H9 (cell line): ENCODE data around the gene PCCA. TPM values are rescaled to one million over a fixed set of nuclear protein-coding genes. Genes with fewer than 3 reads are reported as not detected.

Source experiments
- DNase-seq: peaks from one replicate; pipeline ENCODE4 v3.0.0-alpha.2; 2017
- H2AFZ ChIP-seq: one replicate; pipeline ENCODE4 v1.6.1; 2013; ENCODE audit warnings: mild to moderate bottlenecking, low read length, control low read depth, moderate library complexity
- H2AK5ac ChIP-seq: 2 replicates; pipeline ENCODE4 v1.6.1; 2013; ENCODE audit warnings: low read length, control low read depth, mixed read lengths; ENCODE audit not compliant: insufficient read length
- H2BK120ac ChIP-seq: one replicate; pipeline ENCODE4 v1.6.1; 2013; ENCODE audit warnings: low read depth, mild to moderate bottlenecking, low read length, control low read depth, inconsistent platforms; ENCODE audit not compliant: poor library complexity, severe bottlenecking
- H2BK12ac ChIP-seq: 2 replicates; pipeline ENCODE4 v1.6.1; 2013; ENCODE audit warnings: low read length, control low read depth, mixed read lengths, low read depth; ENCODE audit not compliant: insufficient read length
- H2BK15ac ChIP-seq: 2 replicates; pipeline ENCODE4 v1.6.1; 2013; ENCODE audit warnings: low read depth, low read length, control low read depth
- H2BK20ac ChIP-seq: one replicate; pipeline ENCODE4 v1.6.1; 2013; ENCODE audit warnings: low read depth, mild to moderate bottlenecking, low read length, control low read depth, inconsistent platforms; ENCODE audit not compliant: poor library complexity, severe bottlenecking
- H2BK5ac ChIP-seq: 2 replicates; pipeline ENCODE4 v1.6.1; 2013; ENCODE audit warnings: low read length, control low read depth, mixed read lengths; ENCODE audit not compliant: insufficient read length
- H3K14ac ChIP-seq: 2 replicates; pipeline ENCODE4 v1.6.1; 2013; ENCODE audit warnings: low read length, control low read depth; ENCODE audit not compliant: insufficient read depth
- H3K18ac ChIP-seq: 2 replicates; pipeline ENCODE4 v1.6.1; 2013; ENCODE audit warnings: low read depth, mild to moderate bottlenecking, mixed read lengths, low read length, control low read depth; ENCODE audit not compliant: insufficient read length
- H3K23ac ChIP-seq: 2 replicates; pipeline ENCODE4 v1.6.1; 2013; ENCODE audit warnings: low read length, control low read depth, mixed read lengths, low read depth; ENCODE audit not compliant: insufficient read length
- H3K23me2 ChIP-seq: 2 replicates; pipeline ENCODE4 v1.6.1; 2013; ENCODE audit warnings: low read depth, mild to moderate bottlenecking, mixed read lengths, low read length, control low read depth; ENCODE audit not compliant: insufficient read length, poor library complexity, severe bottlenecking
- H3K27ac ChIP-seq: 2 replicates; pipeline ENCODE4 v1.5.1; 2013; ENCODE audit warnings: low read length, control low read depth, mixed read lengths, low read depth; ENCODE audit not compliant: insufficient read length
- H3K27me3 ChIP-seq: 2 replicates; pipeline ENCODE4 v1.6.1; 2013; ENCODE audit warnings: low read length, control low read depth, inconsistent platforms; ENCODE audit not compliant: insufficient read depth
- H3K4ac ChIP-seq: 2 replicates; pipeline ENCODE4 v1.6.1; 2013; ENCODE audit warnings: low read depth, mild to moderate bottlenecking, control low read depth, inconsistent platforms, low read length, moderate library complexity
- H3K4me1 ChIP-seq: 2 replicates; pipeline ENCODE4 v1.6.1; 2013; ENCODE audit warnings: low read length, control low read depth, inconsistent platforms; ENCODE audit not compliant: insufficient read depth
- H3K4me2 ChIP-seq: 2 replicates; pipeline ENCODE4 v1.6.1; 2013; ENCODE audit warnings: low read length, control low read depth, mixed read lengths; ENCODE audit not compliant: insufficient read length, insufficient read depth
- H3K56ac ChIP-seq: 2 replicates; pipeline ENCODE4 v1.6.1; 2013; ENCODE audit warnings: low read depth, mild to moderate bottlenecking, mixed read lengths, low read length, control low read depth; ENCODE audit not compliant: insufficient read length
- H3K79me1 ChIP-seq: 2 replicates; pipeline ENCODE4 v1.6.1; 2013; ENCODE audit warnings: low read depth, mild to moderate bottlenecking, moderate library complexity, low read length, control low read depth, inconsistent platforms; ENCODE audit not compliant: insufficient read depth, poor library complexity, severe bottlenecking
- H3K79me2 ChIP-seq: 2 replicates; pipeline ENCODE4 v1.6.1; 2013; ENCODE audit warnings: low read length, control low read depth, inconsistent platforms; ENCODE audit not compliant: insufficient read depth
- H3K9ac ChIP-seq: 2 replicates; pipeline ENCODE4 v1.6.1; 2013; ENCODE audit warnings: low read length, control low read depth, mixed read lengths; ENCODE audit not compliant: insufficient read length; ENCODE audit errors: extremely low read depth
- H3K9me3 ChIP-seq: one replicate; pipeline ENCODE4 v1.6.1; 2013; ENCODE audit warnings: low read depth, low read length, inconsistent platforms; ENCODE audit not compliant: control insufficient read depth
- H3T11ph ChIP-seq: one replicate; pipeline ENCODE4 v1.6.1; 2013; ENCODE audit warnings: mild to moderate bottlenecking, low read length, control low read depth, inconsistent platforms
- H4K20me1 ChIP-seq: one replicate; pipeline ENCODE4 v1.6.1; 2013; ENCODE audit not compliant: control insufficient read depth, insufficient read length, insufficient read depth
- H4K5ac ChIP-seq: 2 replicates; pipeline ENCODE4 v1.6.1; 2013; ENCODE audit warnings: low read depth, mild to moderate bottlenecking, mixed read lengths, low read length, control low read depth; ENCODE audit not compliant: insufficient read length
- H4K8ac ChIP-seq: replicated peaks from 2 replicates; pipeline ENCODE4 v1.6.1; 2013; ENCODE audit warnings: low read length, control low read depth, mixed read lengths, low read depth; ENCODE audit not compliant: insufficient read length
- H4K91ac ChIP-seq: 2 replicates; pipeline ENCODE4 v1.6.1; 2013; ENCODE audit warnings: low read depth, mild to moderate bottlenecking, moderate library complexity, mixed read lengths, low read length, control low read depth; ENCODE audit not compliant: insufficient read length
- H3K27ac Mint-ChIP-seq, 3 experiments: 2 replicates in 2 of 3; 3 replicates in 1 of 3; pipeline ENCODE4 v1.8.0; 2020 to 2021; ENCODE audit warnings: mixed read lengths in 3 of 3, mild to moderate bottlenecking in 1 of 3, moderate library complexity in 1 of 3
- H3K27me3 Mint-ChIP-seq: 2 replicates; pipeline ENCODE4 v1.8.0; 2021; ENCODE audit warnings: low read depth, mild to moderate bottlenecking, moderate library complexity, mixed read lengths
- H3K36me3 Mint-ChIP-seq, 3 experiments: 2 replicates in 2 of 3; 3 replicates in 1 of 3; pipeline ENCODE4 v1.8.0; 2020 to 2021; ENCODE audit warnings: low read depth in 3 of 3, mixed read lengths in 3 of 3; ENCODE audit not compliant: insufficient read depth in 1 of 3
- H3K4me1 Mint-ChIP-seq, 2 experiments: 2 replicates each; pipeline ENCODE4 v1.8.0; 2020; ENCODE audit warnings: mixed read lengths in 2 of 2
- H3K4me3 Mint-ChIP-seq, 2 experiments: 2 replicates in 1 of 2; 3 replicates in 1 of 2; pipeline ENCODE4 v1.8.0; 2020 to 2021; ENCODE audit warnings: mild to moderate bottlenecking in 2 of 2, mixed read lengths in 2 of 2, moderate library complexity in 1 of 2
- H3K9me3 Mint-ChIP-seq, 2 experiments: 2 replicates in 1 of 2; 3 replicates in 1 of 2; pipeline ENCODE4 v1.8.0; 2020; ENCODE audit warnings: mild to moderate bottlenecking in 2 of 2, mixed read lengths in 2 of 2, moderate library complexity in 1 of 2
- CTCF ChIP-seq: fragments of 200-600 bp; sonication (generic); conservative IDR thresholded peaks from 3 replicates; pipeline ENCODE4 v1.8.0; 2021; ENCODE audit warnings: antibody characterized with exemption, mild to moderate bottlenecking
- WGBS: extraction: QIAGEN DNeasy Blood & Tissue Kit; methylation state at CpG from one replicate; pipeline ENCODE4 v1.1.7; 2013; ENCODE audit warnings: missing lambda C conversion rate, low lambda C conversion rate, mixed read lengths; ENCODE audit not compliant: insufficient read length; ENCODE audit errors: extremely low coverage; 5-methylcytosine and 5-hydroxymethylcytosine counted together
- total RNA-seq: library from RNA; stranded (reverse); gene quantifications from 2 replicates; pipeline ENCODE4 v1.2.1, GENCODE V29; 2021

PCCA gene
- total RNA-seq, 1 experiment from 2014 or later, result 56.5 TPM

- Histone ChIP-seq H3K4me1 (no peaks in the 10 kb centered on the region), H3K4me2 (no peak overlapping the region), H4K8ac (no peak overlapping the region), H3K27me3 (no peaks in the 10 kb centered on the region), H3T11ph (no peak overlapping the region), H2BK15ac (no peak overlapping the region), H2BK5ac (no peak overlapping the region), H3K79me2 (no peaks in the 10 kb centered on the region), H4K20me1 (no peaks in the 10 kb centered on the region), H2BK12ac (no peak overlapping the region), H2AFZ (no peak overlapping the region), H4K91ac (no peak overlapping the region), H3K56ac (no peak overlapping the region), H3K79me1 (no peaks in the 10 kb centered on the region), H3K23me2 (no peaks in the 10 kb centered on the region), H3K9me3 (no peaks in the 10 kb centered on the region), H3K14ac (no peak overlapping the region), H2BK120ac (no peak overlapping the region), H4K5ac (no peak overlapping the region), H2BK20ac (no peak overlapping the region), H2AK5ac (no peak overlapping the region), H3K4ac (no peak overlapping the region), H3K18ac (no peak overlapping the region), H3K27ac (no peak overlapping the region), H3K23ac (no peak overlapping the region), H3K9ac (no peak overlapping the region)
- WGBS, result no CpG with 5 or more reads among the region's 22 CpGs
- Mint-ChIP-seq H3K36me3 (no peaks in the 10 kb centered on the region), H3K4me1 (peaks cover 8 to 23% of the 10 kb centered on the region in 2 experiments; a peak in 3 of 4 replicates), H3K27ac (no peak overlapping the region), H3K27me3 (no peaks in the 10 kb centered on the region), H3K4me3 (no peak overlapping the region), H3K9me3 (no peaks in the 10 kb centered on the region)
- no peak for TF ChIP-seq CTCF
- DNase-seq, result no peak
These were observed 456.2 kb downstream of the PCCA start for GRCh38 chr13:100544866-100545683.
